ENCODE measurements around the gene KIRREL2. TPM values are rescaled to one million over a fixed set of nuclear protein-coding genes. Genes with fewer than 3 reads are reported as not detected.
A peak's percentile ranks its signal among the peaks of the same experiment; 100 is the strongest.

The KIRREL2 gene
- total and polyA plus RNA-seq, 9 of the 15 experiments (the other 6 are each of a cell fraction or from before 2014, with no cell fraction given): 0.01 to 0.12 (median 0.09) TPM; not detected in 4

DNA sequence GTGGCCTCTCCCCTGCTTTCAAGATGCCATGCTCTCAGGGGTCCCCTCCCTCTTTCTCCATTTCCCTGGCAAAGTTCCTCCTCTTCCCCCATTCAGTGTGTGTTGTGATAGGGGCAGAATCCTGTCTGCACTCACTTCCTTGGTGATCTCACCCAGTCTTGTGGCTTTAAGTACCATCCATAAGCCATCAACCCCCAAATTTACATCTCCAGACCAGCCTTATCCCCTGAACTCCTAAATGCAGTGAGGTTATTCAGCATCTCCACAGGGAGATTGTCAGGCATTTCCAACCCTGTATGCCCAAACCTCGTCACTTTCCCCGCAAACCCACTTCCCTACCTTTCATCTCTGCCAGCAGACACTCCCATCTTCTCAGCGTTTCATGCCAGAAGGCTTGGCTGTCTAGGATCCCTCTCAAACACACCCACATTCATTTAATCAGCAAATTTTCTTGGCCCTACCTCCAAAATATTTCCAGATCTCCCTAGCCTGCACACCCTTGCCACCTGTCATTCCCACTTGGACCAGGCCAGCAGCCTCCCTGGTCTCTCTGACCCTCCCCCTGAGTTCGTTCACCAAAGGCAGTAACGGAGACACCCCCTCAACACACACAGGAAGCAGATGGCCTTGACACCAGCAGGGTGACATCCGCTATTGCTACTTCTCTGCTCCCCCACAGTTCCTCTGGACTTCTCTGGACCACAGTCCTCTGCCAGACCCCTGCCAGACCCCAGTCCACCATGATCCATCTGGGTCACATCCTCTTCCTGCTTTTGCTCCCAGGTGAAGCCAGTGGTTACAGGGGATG lies 45.3 kb downstream of the KIRREL2 start, which contains the start of gene HCST (continued):
- TF ChIP-seq, protein P1, sequence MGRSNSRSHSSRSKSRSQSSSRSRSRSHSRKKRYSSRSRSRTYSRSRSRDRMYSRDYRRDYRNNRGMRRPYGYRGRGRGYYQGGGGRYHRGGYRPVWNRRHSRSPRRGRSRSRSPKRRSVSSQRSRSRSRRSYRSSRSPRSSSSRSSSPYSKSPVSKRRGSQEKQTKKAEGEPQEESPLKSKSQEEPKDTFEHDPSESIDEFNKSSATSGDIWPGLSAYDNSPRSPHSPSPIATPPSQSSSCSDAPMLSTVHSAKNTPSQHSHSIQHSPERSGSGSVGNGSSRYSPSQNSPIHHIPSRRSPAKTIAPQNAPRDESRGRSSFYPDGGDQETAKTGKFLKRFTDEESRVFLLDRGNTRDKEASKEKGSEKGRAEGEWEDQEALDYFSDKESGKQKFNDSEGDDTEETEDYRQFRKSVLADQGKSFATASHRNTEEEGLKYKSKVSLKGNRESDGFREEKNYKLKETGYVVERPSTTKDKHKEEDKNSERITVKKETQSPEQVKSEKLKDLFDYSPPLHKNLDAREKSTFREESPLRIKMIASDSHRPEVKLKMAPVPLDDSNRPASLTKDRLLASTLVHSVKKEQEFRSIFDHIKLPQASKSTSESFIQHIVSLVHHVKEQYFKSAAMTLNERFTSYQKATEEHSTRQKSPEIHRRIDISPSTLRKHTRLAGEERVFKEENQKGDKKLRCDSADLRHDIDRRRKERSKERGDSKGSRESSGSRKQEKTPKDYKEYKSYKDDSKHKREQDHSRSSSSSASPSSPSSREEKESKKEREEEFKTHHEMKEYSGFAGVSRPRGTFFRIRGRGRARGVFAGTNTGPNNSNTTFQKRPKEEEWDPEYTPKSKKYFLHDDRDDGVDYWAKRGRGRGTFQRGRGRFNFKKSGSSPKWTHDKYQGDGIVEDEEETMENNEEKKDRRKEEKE (IDR thresholded peaks at IDR 0.05; ENCODE audit: borderline replicate concordance in 1 of 2, control insufficient read depth in 1 of 2, low read depth in 2 of 2, low read length in 1 of 2): no peak
- TF ChIP-seq KHSRP (IDR thresholded peaks at IDR 0.05) (no peak), ZBTB7A (IDR thresholded peaks at IDR 0.05; ENCODE audit: borderline replicate concordance, control insufficient read depth, low read depth, low read length) (peak; percentile 49; the same call in 1 of the 2 replicates)

DNA sequence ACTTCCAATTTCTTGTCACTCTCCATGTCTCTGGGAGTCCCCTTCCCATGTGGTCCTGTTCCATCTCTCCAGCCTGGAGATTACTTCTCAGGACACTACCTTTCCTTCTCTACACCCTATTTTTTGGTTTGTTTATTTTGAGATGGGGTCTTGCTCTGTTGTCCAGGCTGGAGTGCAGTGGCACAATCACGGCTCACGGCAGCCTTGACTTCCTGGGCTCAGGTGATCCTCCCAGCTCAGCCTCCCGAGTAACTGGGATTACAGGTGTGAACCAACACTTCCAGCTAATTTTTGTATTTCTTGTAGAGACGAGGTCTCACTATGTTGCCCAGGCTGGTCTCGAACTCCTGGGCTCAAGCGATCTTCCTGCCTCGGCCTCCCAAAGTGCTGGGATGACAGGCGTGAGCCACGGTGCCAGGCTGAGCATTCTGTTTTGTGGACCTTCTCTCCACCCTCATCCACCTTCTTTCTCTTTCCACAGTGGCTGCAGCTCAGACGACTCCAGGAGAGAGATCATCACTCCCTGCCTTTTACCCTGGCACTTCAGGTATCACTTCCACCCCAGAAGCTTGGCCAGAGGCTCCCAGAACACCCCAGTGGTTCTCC lies 46.3 kb downstream of the KIRREL2 start:
- Histone ChIP-seq H3K27me3 (ENCODE audit: control insufficient read depth in 2 of 2, insufficient read depth in 2 of 2, low read length in 2 of 2) (no peaks in the 10 kb centered on the region), H3K9me1 (ENCODE audit: control insufficient read depth, insufficient read depth, low read length) (no peaks in the 10 kb centered on the region), H2AFZ (ENCODE audit: low read depth, low read length) (peak overlapping the region; percentile 81), H3K4me3 (peak overlapping the region; percentile 36), H4K20me1 (replicated peaks; ENCODE audit: control insufficient read depth, insufficient read depth, low read length) (no peaks in the 10 kb centered on the region), H3K4me1 (replicated peaks in 1 of 2; ENCODE audit: control insufficient read depth in 2 of 2, insufficient read depth in 2 of 2, low read length in 2 of 2) (peaks cover 28 to 50% of the 10 kb centered on the region in 2 experiments), H3K4me2 (ENCODE audit: insufficient read depth, low read length) (peak overlapping the region; percentile 77), H3K9ac (ENCODE audit: insufficient read depth in 1 of 2, low read depth in 2 of 2, low read length in 2 of 2) (peak overlapping the region; percentile 21 to 61; a peak in 3 of 4 replicates), H3K36me3 (ENCODE audit: control insufficient read depth, insufficient read depth, low read length) (peaks cover 3% of the 10 kb centered on the region; the same call in 1 of the 3 replicates), H3K9me3 (replicated peaks; ENCODE audit: control insufficient read depth, insufficient read depth, low read depth, low read length) (no peaks in the 10 kb centered on the region), H3K27ac (ENCODE audit: extremely low read depth, low read depth, low read length) (peak overlapping the region; percentile 9; the same call in 1 of the 3 replicates), H3K79me2 (ENCODE audit: control insufficient read depth, insufficient read depth, low read length) (peaks cover 19% of the 10 kb centered on the region; the same call in 2 of the 3 replicates)
- ATAC-seq (no peak), FAIRE-seq (peak; percentile 15), DNase-seq (ENCODE audit: extremely low read depth in 1 of 4, low spot score in 3 of 4) (no peak)
- BruUV-seq (replicated peaks): no TSS peak
- POLR2A ChIA-PET: no interaction called here
- TF ChIP-seq ZNF121 (CRISPR knock-in tag; conservative IDR thresholded peaks at IDR 0.05) (peak; percentile 88), PYGO2 (tag; IDR thresholded peaks at IDR 0.05) (no peak), SREBF2 (CRISPR knock-in tag; IDR thresholded peaks at IDR 0.05) (no peak), ZNF133 (CRISPR knock-in tag; IDR thresholded peaks at IDR 0.05) (no peak), DIDO1 (tag; IDR thresholded peaks at IDR 0.05; ENCODE audit: low read depth) (no peak), FOS (IDR thresholded peaks at IDR 0.05; ENCODE audit: extremely low read depth, insufficient read length) (no peak), NFIC (IDR thresholded peaks at IDR 0.05) (no peak), RNF2 (IDR thresholded peaks at IDR 0.05) (no peak), MCM7 (IDR thresholded peaks at IDR 0.05) (no peak), SAP30 (IDR thresholded peaks at IDR 0.05; ENCODE audit: borderline replicate concordance, insufficient read depth, low read depth, low read length, poor library complexity, severe bottlenecking) (no peak), BCOR (IDR thresholded peaks at IDR 0.05) (0 out of 2 replicates have a peak, but pooled peaks have one; percentile 28), DACH1 (IDR thresholded peaks at IDR 0.05; ENCODE audit: partially characterized antibody) (no peak)
- TF ChIP-seq, protein P2, sequence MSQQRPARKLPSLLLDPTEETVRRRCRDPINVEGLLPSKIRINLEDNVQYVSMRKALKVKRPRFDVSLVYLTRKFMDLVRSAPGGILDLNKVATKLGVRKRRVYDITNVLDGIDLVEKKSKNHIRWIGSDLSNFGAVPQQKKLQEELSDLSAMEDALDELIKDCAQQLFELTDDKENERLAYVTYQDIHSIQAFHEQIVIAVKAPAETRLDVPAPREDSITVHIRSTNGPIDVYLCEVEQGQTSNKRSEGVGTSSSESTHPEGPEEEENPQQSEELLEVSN (IDR thresholded peaks at IDR 0.05; ENCODE audit: borderline replicate concordance in 1 of 2, extremely low read depth in 1 of 2, insufficient read depth in 1 of 2, insufficient read length in 1 of 2, low read depth in 1 of 2, low read length in 1 of 2, poor library complexity in 1 of 2, severe bottlenecking in 1 of 2): no peak
- WGBS (ENCODE audit: insufficient coverage, low coverage, missing lambda C conversion rate): 44% methylated on average over 9 of the region's 10 CpGs
- in situ Hi-C loops (cut with MboI): no loop called here
- CTCF ChIA-PET (ENCODE audit: low intra/inter-chr PET ratio): no interaction called here
- intact Hi-C loops (cut with micrococcal nuclease): no loop called here
